Adrenal gland (tissue), 5 donors: Measurements from ENCODE around the gene OR7C2.

Source experiments
- CTCF ChIP-seq, 6 experiments: fragments of 450-650 bp in 4 of 6; fragments of 200-600 bp in 2 of 6; sonication (generic) in 1 of 6; IDR thresholded peaks; 1 replicate in 5 of 6; 2 replicates in 1 of 6; pipeline versions ENCODE4 v1.5.1 to v1.8.0; 2016 to 2021; ENCODE audit warnings: antibody characterized with exemption in 6 of 6, mild to moderate bottlenecking in 2 of 6, moderate library complexity in 1 of 6
- POLR2A ChIP-seq, 2 donors: fragments of 450-650 bp; IDR thresholded peaks; one replicate each; pipeline ENCODE4 v1.6.1; 2017; ENCODE audit warnings: antibody characterized with exemption in 2 of 2, mild to moderate bottlenecking in 2 of 2, moderate library complexity in 1 of 2
- donor health status: DM: no; HTN: no; CAD: no.

- no peak for TF ChIP-seq CTCF (IDR thresholded peaks at IDR 0.05)
- no peak for TF ChIP-seq POLR2A (IDR thresholded peaks at IDR 0.05)
Observed at GRCh38 chr19:14977128-14977527, 35.8 kb downstream of the OR7C2 start.
